Neural crest cell (in vitro differentiated cells): Measurements from ENCODE around the gene WNT9A. TPM values are rescaled to one million over a fixed set of nuclear protein-coding genes. Genes with fewer than 3 reads are reported as not detected.

Experiments used
- DNase-seq: peaks from one replicate; pipeline ENCODE4 v3.0.0; 2021; ENCODE audit warnings: low read depth, mixed read lengths, low spot score
- H3K27ac Mint-ChIP-seq: one replicate; pipeline ENCODE4 v1.8.0; 2021; ENCODE audit warnings: mild to moderate bottlenecking, mixed read lengths; ENCODE audit not compliant: unreplicated experiment
- H3K27me3 Mint-ChIP-seq: 2 replicates; pipeline ENCODE4 v1.8.0; 2021; ENCODE audit warnings: low read depth, mild to moderate bottlenecking, mixed read lengths
- H3K36me3 Mint-ChIP-seq: 2 replicates; pipeline ENCODE4 v1.8.0; 2021; ENCODE audit warnings: low read depth, mild to moderate bottlenecking, mixed read lengths
- H3K4me1 Mint-ChIP-seq: 2 replicates; pipeline ENCODE4 v1.8.0; 2021; ENCODE audit warnings: mixed read lengths
- H3K4me3 Mint-ChIP-seq: one replicate; pipeline ENCODE4 v1.8.0; 2021; ENCODE audit warnings: mild to moderate bottlenecking, mixed read lengths
- H3K9me3 Mint-ChIP-seq: 2 replicates; pipeline ENCODE4 v1.8.0; 2021; ENCODE audit warnings: mixed read lengths
- CTCF ChIP-seq: fragments of 200-600 bp; sonication (generic); conservative IDR thresholded peaks from 2 replicates; pipeline ENCODE4 v1.5.0; 2021; ENCODE audit warnings: antibody characterized with exemption, mild to moderate bottlenecking
- total RNA-seq: library from RNA; stranded (reverse); gene quantifications from 2 replicates; pipeline ENCODE4 v1.2.1, GENCODE V29; 2021

WNT9A gene
- total RNA-seq, 1 donor from 2014 or later = 0.54 TPM

DNA sequence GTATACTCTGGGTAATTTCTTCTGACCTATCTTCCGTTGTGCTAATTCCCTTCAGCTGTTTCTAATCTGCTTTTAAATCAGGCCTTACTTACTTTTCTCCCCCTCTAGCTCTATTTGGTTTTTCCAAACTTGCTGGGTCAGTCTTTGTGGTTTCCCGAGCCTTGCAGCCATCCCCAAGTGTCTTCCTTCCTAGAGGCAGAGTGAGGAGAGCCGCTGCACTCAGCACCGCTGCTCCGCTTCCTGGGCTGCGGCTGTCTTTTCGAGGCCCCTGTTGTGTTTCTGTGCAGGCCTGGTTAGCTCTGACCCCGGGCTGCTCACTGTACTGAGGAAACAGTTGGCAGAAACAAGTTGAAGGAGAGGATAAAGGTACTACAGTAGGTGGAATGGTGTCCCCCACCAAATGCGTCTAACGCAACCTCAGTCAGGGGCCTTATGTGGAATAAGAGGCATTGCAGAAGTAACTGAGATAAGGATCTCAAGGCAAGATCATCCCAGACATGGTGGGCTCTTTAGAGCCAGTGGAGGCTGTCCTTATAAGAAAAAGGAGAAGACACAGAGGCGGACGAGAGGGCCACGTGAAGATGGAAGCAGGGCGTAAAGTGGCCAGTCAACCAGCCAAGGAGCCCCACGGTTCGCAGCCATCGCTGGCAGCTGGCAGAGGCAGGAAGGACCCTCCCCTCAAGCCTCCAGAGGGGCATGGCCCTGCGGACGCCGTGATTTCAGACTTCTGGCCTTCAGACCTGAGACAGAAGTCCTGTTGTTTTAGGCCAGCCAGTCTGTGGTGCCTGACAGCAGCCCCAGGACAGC is 10.5 kb downstream of the WNT9A start:
- H3K4me1 Mint-ChIP-seq = peaks cover 11% of the 10 kb centered on the region
- H3K27me3 Mint-ChIP-seq = no peaks in the 10 kb centered on the region

DNA sequence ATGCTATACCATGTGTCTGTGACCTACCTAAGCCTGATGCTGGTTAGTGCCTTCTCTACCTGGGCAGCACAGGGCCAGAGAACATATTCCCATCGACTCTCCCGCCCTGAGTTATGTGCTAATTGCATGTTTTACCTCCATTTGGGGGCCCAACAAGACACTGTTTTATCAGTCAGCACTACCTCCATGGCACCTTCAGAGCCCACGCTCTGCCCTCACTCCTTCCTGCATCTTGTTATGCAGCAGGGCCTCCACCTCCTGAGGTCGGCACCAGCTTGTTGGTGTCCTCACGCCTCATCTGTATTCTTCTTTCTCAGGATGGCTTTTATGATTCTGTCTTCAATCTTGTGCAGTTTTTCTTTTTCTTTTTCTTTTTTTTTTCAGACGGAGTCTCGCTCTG is 11.9 kb downstream of the WNT9A start:
- Mint-ChIP-seq H3K9me3 (no peaks in the 10 kb centered on the region), H3K4me1 (peaks cover 11% of the 10 kb centered on the region), H3K36me3 (no peaks in the 10 kb centered on the region), H3K27me3 (no peaks in the 10 kb centered on the region), H3K27ac (no peak overlapping the region), H3K4me3 (no peak overlapping the region)
- DNase-seq = no peak
- no peak for TF ChIP-seq CTCF

More for the DNA sequence above, 10.5 kb downstream of the WNT9A start:
- no peaks in the 10 kb centered on the region for H3K9me3 Mint-ChIP-seq
- H3K36me3 Mint-ChIP-seq = no peaks in the 10 kb centered on the region
- H3K4me3 Mint-ChIP-seq = no peak overlapping the region
- DNase-seq = no peak
- no peak for TF ChIP-seq CTCF
- peak overlapping the region; percentile 82 for H3K27ac Mint-ChIP-seq

DNA sequence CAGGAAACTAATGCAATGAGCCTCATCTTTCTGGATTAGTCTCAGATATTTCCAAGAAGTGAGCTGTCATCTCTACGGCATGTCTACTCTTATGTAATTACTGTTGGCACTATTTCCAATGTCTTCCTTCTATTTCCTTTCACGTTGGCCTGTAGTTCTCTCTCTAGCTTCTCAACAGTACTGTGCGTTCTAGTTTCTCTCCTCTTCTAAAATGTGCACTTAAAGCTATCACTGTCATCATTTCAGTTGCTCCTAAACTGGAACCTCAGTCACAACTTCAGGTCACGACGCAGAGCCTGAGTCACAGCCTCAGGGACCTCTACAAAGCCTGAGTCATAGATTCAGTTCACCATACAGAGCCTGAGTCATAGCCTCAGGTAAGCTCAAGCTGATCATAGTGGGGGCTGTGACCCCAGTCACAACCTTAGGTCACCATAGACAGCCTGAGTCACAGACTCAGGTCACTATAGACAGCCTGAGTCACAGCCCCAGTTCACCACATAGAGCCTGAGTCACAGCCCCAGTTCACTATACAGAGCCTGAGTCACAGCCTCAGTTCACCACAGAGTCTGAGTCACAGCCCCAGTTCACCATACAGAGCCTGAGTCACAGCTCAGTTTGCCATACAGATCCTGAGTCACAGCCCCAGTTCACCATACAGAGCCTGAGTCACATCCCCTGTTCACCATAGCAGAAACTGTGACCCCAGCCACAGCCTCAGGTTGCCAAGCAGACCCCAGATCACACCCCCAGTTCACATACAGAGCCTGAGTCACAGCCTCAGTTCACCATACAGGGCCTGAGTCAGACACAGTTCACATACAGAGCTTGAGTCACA is 13.0 kb downstream of the WNT9A start:
- H3K27me3 Mint-ChIP-seq = no peaks in the 10 kb centered on the region
- no peak for DNase-seq
- H3K9me3 Mint-ChIP-seq = no peaks in the 10 kb centered on the region
- no peak overlapping the region for H3K4me3 Mint-ChIP-seq
- no peak overlapping the region for H3K27ac Mint-ChIP-seq
- peaks cover 11% of the 10 kb centered on the region for H3K4me1 Mint-ChIP-seq
- no peak for TF ChIP-seq CTCF
- no peaks in the 10 kb centered on the region for H3K36me3 Mint-ChIP-seq

GRCh38 chr1:227929751-227930472 is 17.8 kb downstream of the WNT9A start:
- Mint-ChIP-seq H3K27ac (no peak overlapping the region), H3K9me3 (no peaks in the 10 kb centered on the region), H3K36me3 (no peaks in the 10 kb centered on the region), H3K4me3 (no peak overlapping the region), H3K4me1 (no peaks in the 10 kb centered on the region), H3K27me3 (no peaks in the 10 kb centered on the region)
- no peak for TF ChIP-seq CTCF
- DNase-seq = no peak

GRCh38 chr1:227928811-227929375 is 18.8 kb downstream of the WNT9A start:
- no peaks in the 10 kb centered on the region for H3K9me3 Mint-ChIP-seq
- H3K27me3 Mint-ChIP-seq = no peaks in the 10 kb centered on the region
- no peaks in the 10 kb centered on the region for H3K4me1 Mint-ChIP-seq
- no peak overlapping the region for H3K27ac Mint-ChIP-seq
- no peak for DNase-seq
- H3K4me3 Mint-ChIP-seq = no peak overlapping the region
- no peaks in the 10 kb centered on the region for H3K36me3 Mint-ChIP-seq
- TF ChIP-seq CTCF = no peak
